GM10248 (cell line): ENCODE results near the gene PDE4D.
A peak's percentile ranks its signal among the peaks of the same experiment; 100 is the strongest.

ENCODE experiments used
- CTCF ChIA-PET: fragments of 300-600 bp; sonication (Branson Sonifier 250); formaldehyde crosslinking; extraction: SDS; loops from one replicate; lab custom pipeline; 2021; ENCODE audit warnings: antibody characterized with exemption; lab: Yijun Ruan, JAX
- POLR2A ChIA-PET: fragments of 350-650 bp; sonication (Branson Sonifier 250); formaldehyde crosslinking; extraction: SDS; loops from one replicate; lab custom pipeline; 2020; ENCODE audit warnings: antibody characterized with exemption; lab: Yijun Ruan, JAX
- DNase-seq: peaks from one replicate; pipeline ENCODE4 v3.0.0; 2012; ENCODE audit errors: extremely low spot score
- CTCF ChIP-seq: IDR thresholded peaks from 2 replicates; pipeline ENCODE4 v1.5.1; 2012; ENCODE audit warnings: mild to moderate bottlenecking, low read depth; ENCODE audit errors: extremely low read depth, missing control alignments, control extremely low read depth

PDE4D gene

GRCh38 chr5:59517926-59518585 lies 375.5 kb downstream of the PDE4D start:
- no peak for DNase-seq
- no peak for TF ChIP-seq CTCF
- CTCF ChIA-PET = no interaction called here
- POLR2A ChIA-PET = no interaction called here

- CTCF ChIA-PET = interaction anchor here (1.4 to 2.3 kb wide), 2 partner anchors 21 to 39 kb away, joined by 4 to 5 read pairs; no protein-coding TSS in a partner anchor
- POLR2A ChIA-PET = no interaction called here
- TF ChIP-seq CTCF = no peak
- no peak for DNase-seq
These were observed 377.4 kb downstream of the PDE4D start for GRCh38 chr5:59516161-59516560.

- CTCF ChIA-PET = interaction anchor here (0.6 to 4.7 kb wide), 19 partner anchors 11 to 297 kb away, joined by 3 to 35 read pairs (median 5); no protein-coding TSS in a partner anchor
- peak; percentile 17 for TF ChIP-seq CTCF
These were observed 387.1 kb downstream of the PDE4D start for GRCh38 chr5:59506285-59506877.

GRCh38 chr5:59504043-59504442 lies 389.5 kb downstream of the PDE4D start:
- no peak for DNase-seq
- TF ChIP-seq CTCF = no peak
- ChIA-PET POLR2A (no interaction called here), CTCF (interaction anchor here (3.3 to 4.7 kb wide), 4 partner anchors 9 to 169 kb away, joined by 19 to 35 read pairs (median 24); no protein-coding TSS in a partner anchor)

More at GRCh38 chr5:59506285-59506877, 387.1 kb downstream of the PDE4D start:
- no peak for DNase-seq
- POLR2A ChIA-PET = no interaction called here

- DNase-seq = no peak
- TF ChIP-seq CTCF = no peak
- ChIA-PET CTCF (interaction anchor here (4.4 kb wide), 1 partner anchor 157 kb away, joined by 27 read pairs; no protein-coding TSS in a partner anchor), POLR2A (no interaction called here)
These were observed 390.3 kb downstream of the PDE4D start for GRCh38 chr5:59503220-59503619.

GRCh38 chr5:59501316-59501715 lies 392.2 kb downstream of the PDE4D start:
- CTCF ChIA-PET = interaction anchor here (0.8 to 2.4 kb wide), 3 partner anchors 12 to 172 kb away, joined by 3 to 7 read pairs (median 3); no protein-coding TSS in a partner anchor
- DNase-seq = no peak
- no peak for TF ChIP-seq CTCF
- POLR2A ChIA-PET = no interaction called here
